Measurements from ENCODE around the gene CYP27B1. TPM values are rescaled to one million over a fixed set of nuclear protein-coding genes. Genes with fewer than 3 reads are reported as not detected.

Gene CYP27B1
- polyA plus RNA-seq, 3 donors: 3.0 to 4.2 TPM; not detected in 1

DNA sequence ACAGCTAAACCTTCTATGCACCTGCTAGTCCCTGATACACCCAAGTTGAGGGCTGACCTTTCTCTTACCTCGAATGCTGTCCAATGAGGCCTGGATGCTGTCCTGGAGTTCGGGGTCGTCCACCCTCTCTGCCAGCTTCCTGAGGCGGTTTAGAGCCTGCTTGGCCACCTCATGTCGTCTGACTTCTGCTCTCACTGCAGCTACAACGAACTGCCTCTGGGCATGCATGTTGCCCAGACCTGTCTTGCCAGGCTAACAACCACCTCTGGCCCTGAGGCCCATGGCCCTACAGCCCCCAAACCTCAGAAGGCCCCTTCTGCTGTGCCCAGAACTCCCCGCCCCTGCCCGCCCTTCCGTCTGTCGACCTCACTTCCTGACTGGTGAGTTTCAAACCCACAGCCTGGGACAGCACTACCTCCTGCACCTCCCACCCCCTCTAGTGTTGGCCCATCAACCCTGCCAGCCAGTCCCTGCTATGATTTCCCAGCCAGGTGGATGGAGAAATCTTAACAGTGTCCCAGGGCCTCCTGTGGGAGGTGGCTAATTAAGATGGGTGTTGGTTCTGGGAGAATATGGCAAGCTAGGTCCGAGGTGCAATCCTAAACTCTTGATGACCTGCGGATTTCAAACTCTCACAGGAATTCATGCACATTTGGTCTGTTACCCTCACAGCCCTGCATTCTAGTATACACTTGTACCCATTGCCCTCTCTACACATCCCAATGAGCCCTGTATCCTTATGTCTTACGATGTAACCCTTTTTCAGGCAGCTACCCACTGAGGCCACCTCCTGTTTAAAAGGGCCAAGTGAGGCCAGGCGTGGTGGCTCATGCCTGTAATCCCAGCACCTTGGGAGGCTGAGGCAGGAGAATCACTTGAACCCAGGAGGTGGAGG is 24.8 kb downstream of the CYP27B1 start:
- H3K27ac ChIP-seq (ENCODE audit: low read depth, low read length): no peak overlapping the region
- WGBS, 3 donors: 38 to 49% (median 39%) methylated on average over 14 of the region's 14 CpGs

- WGBS, 3 donors: 24 to 75% (median 50%) methylated on average over 1 of the region's 1 CpG
- no peak overlapping the region for H3K27ac ChIP-seq (ENCODE audit: low read depth, low read length)
These were observed 25.5 kb downstream of the CYP27B1 start for GRCh38 chr12:57741413-57741789.

DNA sequence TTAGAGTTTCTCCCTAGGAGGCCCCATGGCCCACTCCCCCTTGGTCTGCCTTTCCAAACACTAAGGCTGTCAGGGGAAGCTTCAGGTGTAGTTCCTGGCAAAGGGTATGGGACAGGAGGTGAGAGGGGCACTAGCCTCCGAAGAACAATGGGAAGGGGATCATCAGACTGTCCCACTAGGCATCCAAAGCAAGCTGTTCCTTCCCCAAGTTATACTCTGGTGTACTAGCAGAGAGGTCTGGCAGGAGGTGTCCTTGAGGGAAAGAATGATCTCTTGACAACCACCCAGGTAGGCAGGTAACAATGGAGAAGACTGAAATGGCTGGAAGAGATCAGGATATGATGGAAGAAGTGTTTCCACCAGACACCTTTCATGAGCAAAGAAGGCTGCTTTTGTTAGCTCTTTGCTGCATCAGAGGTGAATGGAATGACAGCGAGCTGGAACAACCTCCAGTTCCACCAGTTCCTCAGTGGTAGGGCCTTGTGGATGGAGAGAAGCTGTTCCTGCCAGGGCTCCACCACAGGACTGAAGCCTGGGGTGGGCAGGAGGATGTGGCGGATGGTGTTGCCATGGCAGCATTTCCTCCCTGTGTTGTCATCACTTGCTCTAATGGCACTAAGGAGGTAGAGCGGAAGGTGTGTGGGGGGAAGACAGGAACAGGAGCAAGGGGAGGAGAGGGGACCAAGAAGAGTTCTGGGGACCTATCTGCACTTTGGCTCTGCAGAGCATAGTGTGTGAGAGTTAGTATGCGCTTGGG is 26.0 kb downstream of the CYP27B1 start:
- 42 to 67% (median 44%) methylated on average over 5 of the region's 5 CpGs for WGBS, 3 donors
- H3K27ac ChIP-seq (ENCODE audit: low read depth, low read length): no peak overlapping the region

DNA sequence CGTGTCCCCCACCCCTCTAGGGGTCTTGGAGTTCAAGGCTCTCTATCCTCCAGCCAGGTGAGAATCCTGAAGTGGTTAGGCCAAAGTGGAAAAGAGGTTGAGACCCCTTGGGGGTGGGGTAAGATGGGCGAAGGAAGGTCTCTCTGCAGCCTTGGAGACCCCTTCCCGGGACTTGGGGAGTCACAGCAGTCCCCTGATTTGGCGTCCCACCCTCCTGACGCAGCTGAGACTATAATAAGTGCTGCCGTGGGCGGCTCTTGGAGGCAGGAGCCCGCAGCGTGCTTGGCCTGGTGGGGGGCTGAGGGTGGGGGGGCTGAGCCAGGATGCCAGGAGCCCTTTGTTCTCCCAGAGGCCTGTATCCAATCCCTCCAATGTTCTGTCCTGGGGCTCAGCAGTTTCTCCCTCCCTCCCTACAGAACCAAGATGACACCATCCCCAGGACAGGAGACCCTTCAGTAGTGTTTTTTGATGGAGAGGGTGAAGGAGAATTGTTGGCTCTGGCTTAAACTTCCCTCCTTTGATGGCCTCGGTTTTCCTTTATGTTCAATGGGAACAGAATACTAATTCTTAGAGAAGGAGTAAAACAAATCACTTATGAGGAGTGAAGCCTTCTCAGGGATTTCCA is 26.9 kb downstream of the CYP27B1 start:
- 36 to 61% (median 59%) methylated on average over 10 of the region's 10 CpGs for WGBS, 3 donors
- H3K27ac ChIP-seq (ENCODE audit: low read depth, low read length): no peak overlapping the region

GRCh38 chr12:57739387-57739786 is 27.5 kb downstream of the CYP27B1 start:
- 13 to 52% (median 37%) methylated on average over 7 of the region's 7 CpGs for WGBS, 3 donors

DNA sequence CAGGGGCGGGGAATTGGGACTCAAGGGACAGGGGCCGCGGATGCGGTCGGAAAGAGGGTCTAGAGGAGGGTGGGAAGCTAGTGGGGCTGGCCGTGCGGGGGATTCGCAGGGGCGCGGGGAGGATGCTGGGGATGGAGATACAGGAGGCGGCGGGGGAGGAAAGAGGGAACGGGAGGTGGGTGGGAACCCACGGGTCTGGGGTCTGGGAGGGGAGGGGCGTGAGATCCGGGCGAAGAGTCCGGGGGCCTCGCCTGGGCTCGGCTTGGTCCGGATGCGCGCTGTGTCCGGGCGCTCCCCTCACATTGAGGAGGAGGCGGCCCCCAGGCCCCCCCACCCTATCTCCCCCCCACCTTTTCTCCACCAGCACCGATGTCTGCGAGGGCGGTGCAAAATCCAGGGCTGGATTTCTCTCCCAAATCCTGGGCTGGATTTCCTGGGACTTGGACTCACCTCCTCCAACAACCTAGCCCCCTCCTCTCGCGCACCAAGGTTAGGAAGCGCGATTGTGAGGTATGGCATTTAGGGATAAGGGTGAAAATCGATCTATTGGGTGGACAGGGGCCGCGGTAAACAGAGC is 28.1 kb downstream of the CYP27B1 start, which contains the start of gene AGAP2:
Gene AGAP2, minus strand, starts transcription at position 82 of the 577 bp plus-strand sequence. CDS start 496 bp downstream, outside the sequence.
- WGBS, 3 donors: 8 to 44% (median 33%) methylated on average over 30 to 36 of the region's 36 CpGs
- no peak within 1 kb of the TSS for H3K27ac ChIP-seq (ENCODE audit: low read depth, low read length)

More at GRCh38 chr12:57739387-57739786, 27.5 kb downstream of the CYP27B1 start:
- H3K27ac ChIP-seq (ENCODE audit: low read depth, low read length): no peak overlapping the region

- WGBS, 3 donors: 13 to 45% (median 33%) methylated on average over 63 to 109 of the region's 110 CpGs
These were observed 29.1 kb downstream of the CYP27B1 start for GRCh38 chr12:57737467-57738460.

DNA sequence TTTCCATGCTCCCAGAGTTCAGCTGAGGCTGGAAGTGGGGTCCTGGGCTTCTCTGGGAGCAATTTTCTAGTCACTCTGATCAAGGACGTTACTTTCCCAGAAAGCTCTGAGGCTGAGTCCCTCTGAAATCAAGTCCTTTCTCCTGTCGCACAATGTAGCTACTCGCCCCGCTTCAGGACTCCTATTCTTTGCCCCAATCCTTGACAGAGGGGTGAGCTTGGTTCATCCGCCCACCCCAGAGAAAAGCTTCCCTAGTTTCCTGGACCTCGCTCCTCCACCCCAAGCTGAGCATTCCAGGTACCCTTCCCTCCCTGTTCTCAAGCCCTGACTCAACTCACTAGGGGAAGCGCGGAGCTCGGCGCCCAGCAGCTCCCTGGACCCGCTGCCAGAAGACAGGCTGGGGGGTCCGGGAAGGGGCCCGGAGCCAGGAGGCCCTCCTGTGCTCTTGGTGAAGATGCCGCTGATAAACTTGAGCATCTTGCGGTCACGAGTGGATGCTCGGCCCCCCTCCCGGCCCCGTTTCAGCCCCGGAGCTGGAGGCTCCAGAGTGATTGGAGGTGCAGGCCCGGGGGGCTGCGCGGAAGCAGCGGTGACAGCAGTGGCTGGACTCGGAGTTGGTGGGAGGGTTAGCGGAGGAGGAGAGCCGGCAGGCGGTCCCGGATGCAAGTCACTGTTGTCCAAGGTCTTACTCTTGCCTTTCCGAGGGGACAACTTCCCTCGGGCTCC is 30.0 kb downstream of the CYP27B1 start:
- 9 to 47% (median 42%) methylated on average over 30 to 31 of the region's 31 CpGs for WGBS, 3 donors
- no peak overlapping the region for H3K27ac ChIP-seq (ENCODE audit: low read depth, low read length)

More at GRCh38 chr12:57737467-57738460, 29.1 kb downstream of the CYP27B1 start:
- H3K27ac ChIP-seq (ENCODE audit: low read depth, low read length): no peak overlapping the region

DNA sequence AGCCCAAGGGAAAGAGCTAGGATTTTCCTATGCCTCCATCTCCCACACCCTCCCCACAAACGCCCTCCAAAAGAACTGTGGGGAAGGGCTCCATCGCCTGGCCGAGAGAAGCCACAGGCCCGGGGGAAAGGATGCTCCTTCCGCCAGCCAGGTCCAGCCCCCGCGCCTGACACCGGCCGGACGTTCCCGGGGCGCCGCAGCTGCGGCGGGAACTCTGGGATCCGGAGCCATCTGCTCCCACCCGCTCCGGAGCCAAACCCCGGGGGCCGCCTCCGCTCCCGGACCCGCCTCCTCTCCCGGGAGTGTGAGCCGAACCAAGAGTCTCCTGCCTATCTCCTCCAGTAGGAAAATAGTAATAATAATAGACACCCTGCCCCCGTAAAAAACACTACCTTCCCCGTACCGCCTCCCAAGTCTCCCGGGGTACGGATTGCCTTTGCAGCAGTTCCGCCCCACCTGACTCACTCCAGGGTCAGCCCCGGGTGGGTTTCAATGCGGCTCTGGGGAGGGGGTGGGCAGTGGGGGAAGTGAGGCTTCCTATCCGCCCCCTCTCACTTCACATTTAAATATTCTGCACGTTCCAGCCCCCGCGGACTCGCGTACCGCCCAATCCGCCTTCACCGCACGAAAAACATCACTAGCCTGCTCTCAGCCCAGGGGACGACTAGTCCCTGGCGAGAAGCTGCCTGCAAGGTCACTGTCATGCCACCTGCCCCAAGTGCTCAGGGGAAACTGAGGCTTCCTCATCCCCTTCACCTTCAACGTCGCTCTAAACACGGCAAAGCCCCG is 30.7 kb downstream of the CYP27B1 start:
- H3K27ac ChIP-seq (ENCODE audit: low read depth, low read length): no peak overlapping the region
- 5 to 45% (median 27%) methylated on average over 48 to 49 of the region's 49 CpGs for WGBS, 3 donors

- WGBS, 3 donors: 11 to 44% (median 32%) methylated on average over 8 of the region's 8 CpGs
- H3K27ac ChIP-seq (ENCODE audit: low read depth, low read length): no peak overlapping the region
These were observed 31.6 kb downstream of the CYP27B1 start for GRCh38 chr12:57735198-57735855.

- WGBS, 3 donors: 76 to 86% (median 82%) methylated on average over 4 of the region's 4 CpGs
- H3K27ac ChIP-seq (ENCODE audit: low read depth, low read length): no peak overlapping the region
These were observed 32.3 kb downstream of the CYP27B1 start for GRCh38 chr12:57734591-57734990.

DNA sequence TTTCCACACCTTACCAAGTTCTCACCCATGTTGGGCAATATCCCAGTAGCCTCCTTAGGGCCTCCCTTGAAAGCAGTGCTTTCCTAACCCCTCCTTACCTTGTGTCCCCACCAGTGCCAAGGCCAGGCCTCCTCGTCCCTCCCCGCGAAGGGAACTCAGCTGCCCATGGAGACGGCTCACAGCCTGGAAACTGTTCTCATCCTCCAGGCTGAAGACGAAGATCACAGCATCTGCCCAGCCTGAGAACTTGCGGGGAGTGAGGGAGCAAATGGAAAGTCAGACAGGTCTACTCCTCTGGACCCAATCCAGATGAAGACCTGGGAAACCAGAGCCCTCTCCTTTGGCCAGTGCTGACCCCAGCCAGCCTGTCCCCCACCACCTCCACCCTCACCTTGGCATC is 33.0 kb downstream of the CYP27B1 start:
- WGBS, 3 donors: 75 to 88% (median 84%) methylated on average over 6 of the region's 6 CpGs
- H3K27ac ChIP-seq (ENCODE audit: low read depth, low read length): no peak overlapping the region

- 79 to 84% (median 80%) methylated on average over 11 of the region's 11 CpGs for WGBS, 3 donors
- no peak overlapping the region for H3K27ac ChIP-seq (ENCODE audit: low read depth, low read length)
These were observed 33.9 kb downstream of the CYP27B1 start for GRCh38 chr12:57732726-57733593.

DNA sequence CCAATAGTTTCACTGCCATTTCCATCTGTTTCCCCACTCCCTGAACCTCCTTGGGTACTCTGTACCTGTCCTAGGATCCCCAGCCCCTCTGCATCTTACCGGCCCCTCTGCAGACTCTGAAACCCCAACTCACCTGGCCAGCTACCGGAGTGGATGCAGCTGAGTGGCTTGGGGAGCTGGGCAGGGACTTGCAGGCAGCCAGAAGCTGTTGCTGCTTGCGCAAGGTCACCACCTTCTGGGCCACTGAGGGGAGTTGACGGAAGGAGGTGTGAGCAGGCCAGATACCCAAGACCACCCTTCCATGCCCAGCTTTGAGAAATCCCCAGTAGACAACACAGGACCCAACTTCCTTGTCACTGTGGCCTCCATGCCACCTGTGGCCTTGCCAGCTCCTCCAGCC is 34.6 kb downstream of the CYP27B1 start:
- WGBS, 3 donors: 73 to 84% (median 78%) methylated on average over 4 of the region's 4 CpGs

More for the DNA sequence above, 34.6 kb downstream of the CYP27B1 start:
- no peak overlapping the region for H3K27ac ChIP-seq (ENCODE audit: low read depth, low read length)
